ENCODE measurements around the gene EIF3F.

Gene EIF3F

GRCh38 chr11:8006349-8006977 lies 19.3 kb downstream of the EIF3F start:
- H3K27ac ChIP-seq: no peak overlapping the region
- TF ChIP-seq CTCF (conservative IDR thresholded peaks at IDR 0.05): peak; percentile 88

DNA sequence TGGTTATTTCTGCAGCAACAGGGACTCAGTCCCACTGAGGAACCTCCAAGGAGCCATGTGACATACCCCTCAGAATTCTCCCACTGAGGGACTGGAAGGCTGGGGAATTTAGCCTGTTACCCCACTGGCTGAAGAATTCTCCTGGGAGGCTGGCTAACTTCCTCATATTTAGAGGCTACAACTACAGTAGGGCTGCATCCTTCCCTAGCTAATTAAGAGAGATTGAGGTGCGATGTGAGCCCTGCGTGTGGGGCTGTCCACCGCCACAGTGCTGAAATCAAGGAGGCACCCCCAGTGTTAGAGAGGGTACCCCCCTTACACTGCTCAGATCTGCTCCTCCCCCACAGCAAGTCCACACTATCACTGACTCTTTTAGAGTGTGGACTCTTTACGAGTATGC lies 21.1 kb downstream of the EIF3F start:
- TF ChIP-seq CTCF (conservative IDR thresholded peaks at IDR 0.05): no peak
- no peak overlapping the region for H3K27ac ChIP-seq

- no peak for TF ChIP-seq CTCF (conservative IDR thresholded peaks at IDR 0.05)
- H3K27ac ChIP-seq: no peak overlapping the region
Observed at GRCh38 chr11:8009856-8010255, 22.7 kb downstream of the EIF3F start.

DNA sequence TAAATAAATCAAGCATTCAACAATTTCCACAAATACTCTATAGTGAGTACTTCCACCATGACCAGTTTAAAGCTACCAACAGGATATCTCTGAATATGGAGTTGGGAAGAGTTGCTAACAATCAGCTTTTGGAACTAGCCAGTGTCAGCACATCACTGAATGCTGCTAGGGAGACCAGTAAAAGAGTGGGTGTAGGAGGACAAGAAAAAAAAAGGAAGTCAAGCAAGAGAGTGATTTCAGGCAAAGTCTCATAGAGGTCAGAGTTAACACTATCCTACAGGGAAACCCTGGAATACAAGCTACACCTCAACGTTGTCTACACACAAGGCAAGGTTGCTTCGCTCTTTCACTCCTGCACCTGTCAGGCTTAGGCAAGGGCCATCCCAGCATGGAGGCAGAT lies 24.2 kb downstream of the EIF3F start:
- no peak for TF ChIP-seq CTCF (conservative IDR thresholded peaks at IDR 0.05)
- H3K27ac ChIP-seq: no peak overlapping the region

- TF ChIP-seq CTCF (conservative IDR thresholded peaks at IDR 0.05): no peak
- no peak overlapping the region for H3K27ac ChIP-seq
Observed at GRCh38 chr11:8011981-8012444, 24.9 kb downstream of the EIF3F start.

DNA sequence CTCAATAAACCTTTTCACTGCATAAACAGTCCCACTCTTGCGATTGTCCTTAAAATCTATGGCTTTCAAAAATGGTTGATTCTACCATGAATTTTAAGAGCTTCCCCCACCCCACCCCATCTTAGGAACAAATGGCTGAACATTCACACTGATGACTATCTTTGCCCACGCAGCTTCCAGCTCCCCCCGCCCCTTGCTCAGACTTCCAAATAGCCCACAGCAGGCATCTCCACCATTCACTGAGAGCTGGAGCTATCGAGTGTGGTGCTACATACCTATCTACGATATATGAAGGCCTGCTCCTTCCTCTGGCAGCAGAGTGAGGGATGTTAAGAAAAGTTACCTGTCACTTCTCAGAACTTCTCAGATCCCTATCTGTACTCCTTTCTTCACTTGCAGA lies 26.7 kb downstream of the EIF3F start:
- no peak overlapping the region for H3K27ac ChIP-seq
- no peak for TF ChIP-seq CTCF (conservative IDR thresholded peaks at IDR 0.05)

DNA sequence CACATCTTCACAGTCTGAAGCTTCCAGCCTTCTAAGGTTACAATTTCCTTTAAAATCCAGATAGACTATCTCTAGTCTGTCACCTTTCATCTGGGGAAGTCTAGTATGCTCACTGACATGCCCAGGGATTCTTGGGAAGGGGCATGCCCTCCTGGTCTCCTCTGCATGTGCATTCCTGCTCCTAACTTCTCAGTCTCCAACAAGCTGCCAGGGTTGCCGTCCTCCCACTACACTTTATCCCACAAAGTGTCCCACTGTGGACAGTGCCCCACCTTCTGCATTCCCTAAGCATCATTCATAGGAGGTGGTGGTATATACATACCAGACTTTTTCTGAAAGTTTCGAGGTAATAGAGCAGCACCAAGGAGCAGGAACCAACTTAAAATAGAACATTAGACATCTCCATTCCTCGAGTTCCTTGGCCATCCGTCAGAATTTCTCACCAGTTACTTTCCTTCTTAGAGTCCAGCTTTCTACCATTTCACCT lies 28.7 kb downstream of the EIF3F start:
- H3K27ac ChIP-seq: no peak overlapping the region
- no peak for TF ChIP-seq CTCF (conservative IDR thresholded peaks at IDR 0.05)

Data from VCaP (cell line).